ENCODE measurements around the gene INVS.

GRCh38 chr9:100269656-100270055 is 170.6 kb downstream of the INVS start:
- no peak for TF ChIP-seq CTCF (IDR thresholded peaks at IDR 0.05)
- no peak for TF ChIP-seq POLR2AphosphoS5 (IDR thresholded peaks at IDR 0.05)
- TF ChIP-seq POLR2A (IDR thresholded peaks at IDR 0.05) = no peak

Measured in suprapubic skin (tissue), 4 donors.